ENCODE results near the gene CCDC30. TPM values are rescaled to one million over a fixed set of nuclear protein-coding genes. Genes with fewer than 3 reads are reported as not detected.
A peak's percentile ranks its signal among the peaks of the same experiment; 100 is the strongest.

Gene CCDC30
- total and polyA plus RNA-seq, 9 of the 15 experiments (the other 6 are each of a cell fraction or from before 2014, with no cell fraction given) = 0.05 to 0.91 (median 0.24) TPM

DNA sequence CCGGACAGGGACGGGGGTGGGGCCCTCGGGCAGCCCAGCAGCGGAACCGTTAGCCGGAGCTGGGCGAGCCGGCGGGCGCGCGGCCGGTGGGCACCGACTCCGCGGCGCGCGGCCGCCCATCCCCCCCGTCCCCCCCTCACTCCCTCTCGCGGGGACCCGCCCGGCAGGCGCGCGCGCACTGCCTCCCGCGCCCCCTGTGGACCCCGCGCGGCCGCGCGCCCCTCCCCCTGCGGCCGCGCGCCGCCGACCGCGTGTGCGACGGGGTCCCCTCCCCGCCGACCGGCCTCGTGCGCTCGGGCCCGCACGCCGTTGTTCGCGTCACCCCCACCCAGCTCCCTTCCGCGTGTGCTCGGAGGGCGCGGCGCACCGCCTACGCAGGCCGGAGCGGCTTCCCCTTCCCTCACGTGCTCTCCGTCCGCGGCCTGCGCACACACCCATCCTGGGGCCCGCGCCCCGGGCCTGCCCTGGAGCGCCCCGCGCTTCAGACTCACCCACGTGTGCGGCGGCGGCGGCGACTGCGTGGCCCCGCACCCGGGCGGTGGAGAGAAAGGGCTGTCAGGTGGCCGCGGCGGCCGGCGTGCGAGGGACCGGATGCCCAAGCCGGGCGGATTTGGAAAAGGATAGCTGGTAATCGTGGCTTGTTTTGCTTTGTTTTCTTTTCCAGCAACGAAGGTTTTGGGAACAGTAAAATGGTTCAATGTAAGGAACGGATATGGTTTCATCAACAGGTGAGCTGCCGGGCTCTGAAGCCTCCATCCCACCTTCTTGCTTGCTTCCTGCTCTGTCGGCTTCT, 219.8 kb downstream of the CCDC30 start (continued):
- TF ChIP-seq, protein P1, sequence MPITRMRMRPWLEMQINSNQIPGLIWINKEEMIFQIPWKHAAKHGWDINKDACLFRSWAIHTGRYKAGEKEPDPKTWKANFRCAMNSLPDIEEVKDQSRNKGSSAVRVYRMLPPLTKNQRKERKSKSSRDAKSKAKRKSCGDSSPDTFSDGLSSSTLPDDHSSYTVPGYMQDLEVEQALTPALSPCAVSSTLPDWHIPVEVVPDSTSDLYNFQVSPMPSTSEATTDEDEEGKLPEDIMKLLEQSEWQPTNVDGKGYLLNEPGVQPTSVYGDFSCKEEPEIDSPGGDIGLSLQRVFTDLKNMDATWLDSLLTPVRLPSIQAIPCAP (CRISPR knock-in tag; IDR thresholded peaks at IDR 0.05; ENCODE audit: borderline replicate concordance) = no peak
- TF ChIP-seq FIP1L1 (IDR thresholded peaks at IDR 0.05; ENCODE audit: low read depth, low read length, poor library complexity, severe bottlenecking) (peak; percentile 96), TCF7 (IDR thresholded peaks at IDR 0.05; ENCODE audit: borderline replicate concordance) (no peak), NFYB (IDR thresholded peaks at IDR 0.05; ENCODE audit: extremely low read depth, insufficient read length) (no peak), CBFB (CRISPR knock-in tag; IDR thresholded peaks at IDR 0.05) (no peak), ZNF764 (CRISPR knock-in tag; IDR thresholded peaks at IDR 0.05; ENCODE audit: low read depth) (no peak), ZNF197 (CRISPR knock-in tag; IDR thresholded peaks at IDR 0.05; ENCODE audit: low read depth) (no peak), ARID1B (IDR thresholded peaks at IDR 0.05) (no peak), ZFP30 (CRISPR knock-in tag; IDR thresholded peaks at IDR 0.05; ENCODE audit: borderline replicate concordance) (no peak), MCM7 (IDR thresholded peaks at IDR 0.05) (no peak), HLTF (IDR thresholded peaks at IDR 0.05) (no peak), ILF3 (IDR thresholded peaks at IDR 0.05; ENCODE audit: borderline replicate concordance) (no peak), ZNF217 (CRISPR knock-in tag; IDR thresholded peaks at IDR 0.05) (no peak), ZNF347 (CRISPR knock-in tag; IDR thresholded peaks at IDR 0.05; ENCODE audit: low read depth) (no peak), CAMTA2 (CRISPR knock-in tag; conservative IDR thresholded peaks at IDR 0.05) (no peak), SRSF3 (IDR thresholded peaks at IDR 0.05; ENCODE audit: insufficient read depth, low read length) (no peak)
- TF ChIP-seq, protein P2, sequence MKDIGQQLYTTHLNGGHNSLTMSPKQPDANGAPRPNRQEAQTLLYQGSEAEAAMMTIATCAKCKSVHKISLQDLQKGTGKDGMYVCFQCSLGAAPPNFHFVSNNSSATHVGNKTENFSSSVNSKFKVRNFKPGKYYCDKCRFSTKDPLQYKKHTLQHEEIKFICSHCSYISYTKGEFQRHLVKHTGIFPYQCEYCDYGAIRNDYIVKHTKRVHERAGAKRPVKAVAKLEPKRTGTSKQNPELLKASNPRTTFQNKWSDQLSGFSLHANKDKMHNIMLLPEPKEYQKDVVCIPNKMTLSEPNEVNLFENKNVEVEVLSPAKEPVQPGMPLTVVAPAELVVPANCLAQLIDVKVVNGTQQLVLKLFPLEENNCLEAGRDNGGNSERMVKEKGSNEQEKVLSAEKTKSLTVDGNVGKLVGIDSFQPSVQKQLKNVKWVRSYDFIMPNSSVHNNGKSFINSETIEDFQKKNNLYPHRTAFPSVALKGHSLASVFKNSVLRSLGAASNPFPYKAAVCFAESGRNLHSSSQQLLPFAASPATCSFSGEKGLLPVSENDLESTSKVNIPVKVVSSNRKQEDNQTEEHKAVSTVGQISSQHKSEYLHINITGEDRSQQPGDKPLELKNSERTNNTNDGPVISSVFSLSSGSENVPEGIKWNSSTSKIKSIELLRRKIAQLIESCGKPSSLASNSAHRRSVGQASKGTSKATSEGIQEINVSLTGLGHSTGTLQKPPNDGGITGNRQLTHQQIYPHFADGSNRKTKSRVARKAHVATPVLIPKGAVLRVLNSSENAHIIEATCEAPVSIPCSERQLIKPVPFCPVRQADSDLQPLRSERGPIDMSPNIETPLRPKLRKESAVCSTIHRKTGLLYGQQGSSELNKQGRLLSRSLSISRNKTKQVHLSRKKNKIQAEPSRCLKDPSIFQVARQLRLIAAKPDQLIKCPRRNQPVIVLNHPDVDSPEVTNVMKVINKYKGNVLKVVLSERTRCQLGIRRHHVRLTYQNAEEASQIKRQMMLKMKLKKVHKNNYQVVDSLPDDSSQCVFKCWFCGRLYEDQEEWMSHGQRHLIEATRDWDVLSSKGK (CRISPR knock-in tag; IDR thresholded peaks at IDR 0.05) = no peak
